Activated CD8-positive, alpha-beta memory T cell treated with anti-CD3 and anti-CD28 coated beads, Interleukin-2, amount 50 U/mL, for 1 hour (primary cell): ENCODE results near the gene FADS2.

Experiments used
- DNase-seq: peaks from one replicate; pipeline ENCODE4 v3.0.0-alpha.2; 2020; ENCODE audit errors: extremely low read depth

Gene FADS2

GRCh38 chr11:61905801-61906521 lies 77.9 kb downstream of the FADS2 start:
- DNase-seq: no peak

- no peak for DNase-seq
Observed at GRCh38 chr11:61906522-61906909, 78.4 kb downstream of the FADS2 start.

DNA sequence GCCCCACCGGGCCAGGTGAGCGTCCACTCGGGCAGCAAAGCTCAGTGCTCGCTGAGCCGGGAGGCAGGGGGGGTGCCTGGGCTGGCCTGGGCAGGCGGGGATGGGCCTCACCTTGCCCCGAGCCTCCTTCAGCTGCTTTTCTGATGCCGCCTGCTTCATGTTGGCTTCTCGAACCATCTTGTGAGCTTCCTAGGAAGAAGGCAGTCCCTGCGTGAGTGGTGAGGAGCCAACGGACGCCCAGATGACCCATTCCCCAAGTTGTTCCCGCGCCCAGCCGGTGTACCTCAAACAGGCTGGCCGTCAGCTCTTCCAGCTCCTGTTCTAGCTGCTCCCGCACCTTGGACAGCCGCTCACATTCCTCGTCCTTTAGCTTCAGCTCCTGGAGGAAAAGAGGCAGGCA lies 79.2 kb downstream of the FADS2 start:
- no peak for DNase-seq

DNA sequence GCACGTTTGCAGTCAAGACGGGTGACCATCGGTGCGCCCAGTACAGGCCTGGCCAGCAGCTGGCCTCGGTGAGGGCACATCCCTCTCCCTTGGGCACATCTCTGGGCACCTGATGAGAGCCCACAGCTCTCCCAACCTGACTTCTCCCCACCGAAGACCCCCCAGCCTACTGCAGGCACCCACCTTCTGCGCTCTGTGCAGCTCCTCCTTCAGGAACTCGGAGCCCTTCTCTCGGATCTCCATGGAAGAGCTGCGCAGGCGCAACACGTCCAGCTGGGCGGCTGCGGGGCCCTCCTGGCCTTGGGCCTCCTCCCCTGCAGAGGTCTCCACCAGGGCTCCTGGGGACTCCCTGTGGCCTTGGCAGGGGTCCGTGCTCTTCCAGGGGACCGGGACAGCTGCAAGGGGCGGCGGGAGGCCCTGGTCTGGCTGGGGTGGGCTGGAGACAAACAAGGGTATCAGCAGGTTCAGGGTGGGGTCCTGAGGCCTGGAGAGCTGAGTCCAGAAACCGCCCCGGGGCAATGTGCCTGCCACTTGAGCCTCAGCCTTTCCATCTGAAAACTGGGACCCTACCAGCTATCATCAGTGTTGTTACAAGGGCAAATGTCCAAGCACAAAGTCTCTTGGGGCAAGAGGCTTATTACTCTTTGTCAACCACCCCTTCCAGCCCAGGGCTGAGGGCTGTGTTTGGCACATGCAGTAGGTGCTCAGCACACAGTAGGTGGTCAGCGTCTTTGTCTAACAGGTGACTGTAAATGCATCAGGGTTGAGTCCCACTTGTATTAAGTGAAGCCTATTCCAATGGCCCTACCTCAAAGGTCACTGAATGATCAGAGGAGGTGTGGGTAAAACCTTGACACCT lies 80.0 kb downstream of the FADS2 start:
- no peak for DNase-seq

GRCh38 chr11:61908730-61909316 lies 80.7 kb downstream of the FADS2 start:
- DNase-seq: no peak

DNA sequence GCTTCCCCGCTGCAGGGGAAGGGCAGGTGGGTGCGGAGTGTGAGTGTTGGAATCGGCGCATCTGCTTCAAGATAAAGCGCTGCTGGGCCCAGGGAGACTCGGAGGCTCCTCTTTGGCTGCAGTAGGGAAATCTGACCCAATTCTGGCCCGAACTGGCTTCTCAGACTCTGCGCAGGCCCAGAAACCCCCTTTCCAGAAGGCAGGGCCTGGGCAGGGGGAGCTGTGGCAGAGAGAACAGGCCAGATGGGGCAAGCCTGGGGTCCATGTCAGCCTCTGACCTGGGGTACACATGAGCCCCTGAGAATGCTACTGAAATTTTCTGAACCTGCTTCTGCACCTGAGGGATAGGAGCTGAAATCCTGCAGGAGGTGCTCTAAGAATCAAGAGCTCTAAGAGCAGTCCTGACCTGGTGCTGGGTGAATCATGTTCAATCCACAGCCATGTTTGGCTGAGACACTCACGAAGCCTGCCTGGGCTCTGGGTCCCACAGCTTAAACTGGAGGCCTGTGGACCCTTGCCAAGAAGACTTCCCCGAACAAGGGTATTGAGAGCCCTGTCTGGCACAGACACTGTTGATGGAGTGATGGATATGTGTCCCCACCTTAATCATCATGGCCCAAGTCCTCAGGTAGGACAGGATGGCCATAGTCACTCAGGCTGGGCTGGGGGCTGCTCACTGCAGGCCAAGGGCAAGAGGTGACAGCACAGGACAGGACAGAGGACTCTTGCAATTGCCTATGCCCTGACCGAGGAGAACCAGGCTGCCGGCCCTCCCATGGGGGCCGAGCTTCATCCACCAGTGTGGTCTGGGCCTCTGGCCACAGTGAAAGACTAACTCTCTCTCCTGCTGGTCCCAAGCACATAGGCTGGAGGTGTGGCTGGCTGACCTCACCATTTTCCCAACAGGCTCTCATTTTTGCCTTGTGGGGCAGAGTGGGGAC lies 82.4 kb downstream of the FADS2 start:
- DNase-seq: no peak

- DNase-seq: no peak
Observed at GRCh38 chr11:61911128-61911700, 83.1 kb downstream of the FADS2 start.

DNA sequence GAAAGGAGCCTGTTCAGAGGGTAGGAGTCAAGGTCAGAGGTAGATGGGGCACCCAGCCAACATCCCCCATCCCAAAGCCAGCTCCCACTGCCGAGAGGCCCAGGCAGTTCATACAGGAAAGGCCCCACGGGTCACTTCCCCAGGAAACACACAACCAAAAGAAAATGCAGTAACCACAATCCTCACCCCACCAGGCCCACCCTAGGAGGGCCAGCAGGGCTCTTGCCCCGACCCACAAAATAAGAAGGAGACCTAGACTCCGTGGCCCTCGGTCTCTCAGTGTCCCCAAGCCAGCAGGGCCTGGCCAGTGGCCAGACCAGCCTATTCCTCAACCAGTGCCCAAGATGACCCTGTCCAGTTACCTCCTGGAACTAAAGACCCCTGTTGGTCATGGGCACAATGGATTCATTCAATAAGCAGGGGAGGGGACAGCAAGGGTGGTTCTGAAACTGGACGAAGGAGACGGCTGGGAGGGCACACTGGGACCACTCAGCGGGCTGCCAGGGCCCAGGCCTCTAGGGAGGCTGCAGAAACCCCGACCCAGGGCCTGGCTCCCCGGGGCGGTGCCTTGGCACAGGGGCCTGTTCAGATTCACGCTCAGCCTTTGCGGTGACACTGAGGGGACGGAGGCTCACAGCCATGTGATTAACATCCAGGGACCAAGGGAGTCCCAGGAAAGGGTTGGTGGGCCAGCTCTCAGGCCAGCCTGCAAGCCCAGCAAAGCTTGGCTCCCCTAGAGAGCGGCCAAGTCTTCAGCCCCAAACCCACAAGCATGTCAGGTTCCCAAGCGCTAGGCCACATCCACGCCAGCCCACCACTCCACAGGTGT lies 83.8 kb downstream of the FADS2 start:
- no peak for DNase-seq

GRCh38 chr11:61912530-61912898 lies 84.4 kb downstream of the FADS2 start:
- DNase-seq: no peak

GRCh38 chr11:61912991-61913698 lies 85.0 kb downstream of the FADS2 start:
- no peak for DNase-seq

DNA sequence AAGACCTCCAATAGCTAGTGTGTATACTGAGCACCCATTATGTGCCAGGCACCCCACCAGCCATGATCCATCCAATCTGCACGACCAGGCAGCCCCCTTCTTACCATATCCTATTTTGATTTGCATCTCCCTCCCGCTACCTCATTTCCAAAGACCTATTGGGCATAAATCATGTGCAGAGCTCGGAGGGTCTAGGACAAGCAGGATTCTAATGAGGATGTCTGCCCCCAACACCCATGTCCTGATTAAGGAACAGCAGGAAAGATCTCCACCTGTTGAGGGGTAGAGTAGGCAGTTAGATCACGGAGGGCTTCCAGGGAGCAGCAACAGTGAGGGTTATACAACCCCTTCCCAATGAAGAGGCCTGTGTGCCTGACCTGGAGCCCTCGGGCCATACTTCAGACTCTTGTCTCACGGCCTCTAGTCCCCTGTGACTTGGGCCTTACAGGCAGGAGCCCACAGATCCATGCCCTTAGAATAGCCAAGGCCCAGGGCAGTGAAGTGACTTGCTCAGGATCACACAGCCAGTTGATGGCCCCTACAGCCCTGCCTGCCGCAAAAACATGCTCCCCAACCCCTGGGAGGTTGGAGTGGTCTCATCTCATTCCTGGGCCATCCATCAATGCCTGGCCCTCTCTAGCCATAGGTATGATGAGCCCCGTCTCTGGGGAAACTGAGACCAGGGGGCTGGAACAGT lies 85.7 kb downstream of the FADS2 start:
- DNase-seq: no peak

DNA sequence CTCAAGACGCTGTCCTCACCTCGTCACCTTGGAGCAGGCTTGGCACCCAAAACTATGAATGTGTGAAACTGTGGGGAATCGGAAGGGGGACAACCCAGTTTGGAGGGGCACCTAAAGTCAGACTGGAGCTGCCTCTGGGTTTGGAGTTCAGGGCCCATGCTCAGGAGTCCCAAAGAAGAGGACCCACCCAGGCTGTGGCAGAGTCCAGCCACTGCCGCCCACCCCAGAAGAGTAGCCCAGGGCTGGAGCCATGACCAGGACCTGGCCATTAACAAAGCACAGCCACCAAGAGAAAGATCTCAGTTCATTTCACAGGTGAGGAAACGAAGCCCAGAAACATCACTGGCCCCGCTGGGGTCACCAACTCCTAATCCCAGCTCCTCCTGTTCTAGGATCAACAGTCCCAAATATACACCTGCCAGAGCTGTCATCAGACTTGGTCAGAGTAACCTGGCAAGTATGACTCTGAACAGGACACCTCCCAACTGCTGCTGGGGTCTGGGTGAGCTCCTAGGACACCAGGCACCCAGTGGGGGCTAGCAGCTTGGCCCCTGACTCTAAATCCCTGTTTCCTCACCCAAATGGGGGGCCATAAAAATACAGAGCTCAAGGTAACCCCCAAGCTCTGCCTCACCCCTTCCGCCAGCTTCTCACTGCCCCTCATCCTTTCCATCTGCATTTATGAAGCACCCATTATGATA lies 86.5 kb downstream of the FADS2 start:
- DNase-seq: no peak

GRCh38 chr11:61916737-61917333 lies 88.7 kb downstream of the FADS2 start:
- DNase-seq: no peak
